Measurements from ENCODE around the gene CHST9.
"Not testable (repeated sequence)": the region's sequence is repeated elsewhere in the genome, so short reads cannot be mapped to it uniquely, and the experiment has no call there.

Gene CHST9

GRCh38 chr18:26993568-26993967 lies 191.5 kb downstream of the CHST9 start:
- no peak for DNase-seq

DNA sequence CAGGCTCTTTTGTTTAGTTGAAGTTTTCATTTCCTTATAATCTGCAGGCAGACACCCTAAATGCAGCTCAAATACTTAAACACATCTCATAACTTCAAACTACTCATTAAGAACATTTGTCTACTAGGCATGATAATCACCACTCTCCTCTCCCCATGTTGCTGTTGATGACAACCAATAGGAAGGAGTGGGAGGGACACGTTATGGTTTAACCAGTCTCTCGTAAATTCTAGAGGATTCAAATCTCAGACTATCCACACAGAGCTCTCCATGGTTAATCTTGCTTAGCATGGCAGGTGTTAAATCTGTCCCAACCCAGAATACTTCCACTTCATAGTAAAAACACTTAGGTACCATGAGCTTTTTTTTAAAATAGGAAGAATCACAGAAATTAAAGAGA lies 192.2 kb downstream of the CHST9 start:
- no peak for DNase-seq

DNA sequence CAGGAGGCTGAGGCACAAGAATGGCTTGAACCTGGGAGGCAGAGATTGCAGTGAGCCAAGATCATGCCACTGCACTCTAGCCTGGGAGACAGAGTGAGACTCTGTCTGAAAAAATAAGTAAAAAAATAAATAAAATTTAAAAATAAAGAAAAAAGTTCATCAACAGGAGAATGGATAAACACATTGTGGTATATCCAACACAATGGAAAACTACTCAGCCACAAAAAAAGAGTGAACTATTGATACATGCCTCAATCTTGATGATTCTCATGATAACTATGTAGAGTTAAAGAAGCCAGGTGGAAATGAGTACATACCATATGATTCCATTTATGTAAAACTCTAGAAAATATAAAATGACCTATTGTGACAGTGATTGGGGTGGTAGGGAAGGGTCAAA lies 195.3 kb downstream of the CHST9 start:
- DNase-seq: no peak

DNA sequence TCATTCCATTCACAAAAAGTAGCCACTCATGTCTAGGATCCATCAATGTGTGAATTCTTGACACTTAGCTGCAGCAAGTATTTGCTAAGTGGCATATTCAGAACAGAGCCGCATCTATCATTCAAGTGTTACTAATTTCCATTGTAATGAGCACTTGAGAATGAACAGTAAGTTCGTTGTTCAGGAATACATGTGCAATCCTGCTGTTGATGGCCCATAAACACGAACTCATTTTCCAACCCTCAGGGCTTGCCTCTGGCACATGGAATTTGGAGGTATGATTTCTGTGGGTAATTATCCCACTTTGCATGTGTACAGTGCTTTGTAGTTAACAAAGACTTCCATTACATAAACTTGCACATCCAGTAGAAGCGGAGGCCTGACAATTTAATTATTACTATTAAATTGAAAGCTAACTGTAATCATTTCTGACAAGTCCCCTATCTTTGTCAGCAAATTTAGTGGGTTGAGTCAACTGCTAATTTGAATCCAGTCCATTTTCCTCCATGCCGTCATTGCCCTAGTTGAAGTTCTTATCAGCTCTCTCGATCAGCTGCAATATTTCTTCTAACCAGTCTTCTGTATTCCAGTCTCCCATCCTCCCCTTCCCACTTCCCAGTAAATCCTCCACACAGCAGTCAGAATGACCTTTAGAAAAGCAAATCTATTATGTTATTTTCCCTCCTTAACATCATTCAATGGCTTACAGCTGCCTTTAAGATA lies 203.6 kb downstream of the CHST9 start:
- DNase-seq: no peak

DNA sequence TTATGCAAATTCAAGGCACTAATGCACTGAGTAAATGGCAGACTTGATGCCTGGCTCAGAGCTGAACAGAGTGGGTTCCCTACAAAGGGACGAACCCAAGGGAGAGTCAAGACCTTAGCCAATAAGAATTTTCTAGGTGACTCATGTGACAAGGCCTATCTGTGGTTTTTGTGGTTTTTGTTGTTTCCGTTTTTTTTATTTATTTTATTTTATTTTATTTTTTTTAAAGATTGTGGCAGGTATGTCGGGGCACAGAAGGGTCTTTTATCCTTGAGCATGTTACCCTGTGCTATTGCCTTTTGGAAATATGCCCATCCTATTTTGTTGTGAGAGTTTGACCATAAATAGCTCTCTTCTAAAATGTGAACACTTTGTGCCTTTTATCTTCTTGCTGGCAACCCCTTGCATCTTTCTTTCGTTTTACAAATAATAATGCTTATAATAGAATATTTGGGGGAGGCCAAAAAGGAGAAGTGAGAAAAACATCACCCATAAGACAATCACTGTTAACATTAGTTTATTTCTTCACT lies 206.2 kb downstream of the CHST9 start:
- no peak for DNase-seq

DNA sequence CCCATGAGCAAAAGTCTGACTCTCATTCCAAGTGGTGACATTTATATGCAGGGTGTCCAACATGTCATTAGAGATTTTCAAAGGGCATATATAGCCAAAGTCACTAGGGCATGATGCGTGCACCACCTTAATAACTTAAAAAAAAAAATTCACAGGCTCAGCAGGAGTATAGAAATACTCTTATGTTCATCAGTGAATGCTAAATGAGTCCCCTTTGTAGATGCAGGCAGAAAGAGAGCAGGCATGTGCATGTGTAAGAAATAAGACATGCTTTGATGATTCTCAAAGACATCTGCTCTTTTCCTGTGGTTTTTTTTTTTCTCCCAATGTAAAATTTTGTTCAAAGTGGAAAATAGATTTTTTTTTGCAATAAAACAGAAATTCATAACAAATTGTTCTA lies 207.3 kb downstream of the CHST9 start:
- no peak for DNase-seq

DNA sequence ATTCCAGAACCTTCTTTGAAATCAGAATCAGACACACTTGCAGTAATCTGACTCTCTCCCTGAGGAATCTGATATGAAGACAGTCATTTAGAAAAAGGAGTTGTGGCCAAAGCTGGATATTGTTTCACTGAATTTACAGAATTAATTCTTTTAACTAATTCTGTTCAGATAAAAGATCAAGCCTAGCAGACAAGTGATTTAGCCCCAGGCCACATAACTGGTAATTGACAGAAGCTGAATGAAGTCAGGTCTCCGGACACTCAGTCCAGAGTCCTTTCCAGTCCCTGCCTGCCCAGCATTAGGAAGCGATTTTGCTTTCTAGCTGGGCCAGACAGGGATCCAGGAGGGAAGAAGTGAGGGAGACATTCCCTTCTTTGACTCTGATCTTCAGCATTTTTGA lies 208.9 kb downstream of the CHST9 start:
- DNase-seq: no peak

GRCh38 chr18:26972549-26972948 lies 212.6 kb downstream of the CHST9 start:
- not testable (repeated sequence) for DNase-seq

- DNase-seq: no peak
Observed at GRCh38 chr18:26971409-26971808, 213.7 kb downstream of the CHST9 start.

GRCh38 chr18:26970637-26971036 lies 214.5 kb downstream of the CHST9 start:
- DNase-seq: no peak

DNA sequence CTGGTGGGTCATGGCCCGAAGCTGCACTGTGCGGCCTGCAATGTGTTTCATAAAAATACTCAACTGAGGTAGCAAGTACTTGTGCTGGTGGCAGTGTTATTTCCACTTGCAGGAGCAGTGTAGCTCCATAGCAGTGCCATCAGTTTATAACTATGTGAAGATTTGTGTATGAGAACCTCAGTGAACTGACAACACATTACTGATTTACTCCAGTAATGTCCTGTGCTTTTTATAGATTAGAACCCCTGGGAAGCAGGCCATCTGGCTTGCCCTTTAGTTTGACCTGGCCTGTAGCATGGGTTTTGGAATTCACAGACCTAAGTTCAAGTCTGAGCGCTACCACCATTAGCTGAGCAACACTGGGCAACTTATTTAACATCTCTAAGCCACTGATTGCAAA lies 219.9 kb downstream of the CHST9 start:
- DNase-seq: no peak

GRCh38 chr18:26963292-26963691 lies 221.8 kb downstream of the CHST9 start:
- DNase-seq: no peak

DNA sequence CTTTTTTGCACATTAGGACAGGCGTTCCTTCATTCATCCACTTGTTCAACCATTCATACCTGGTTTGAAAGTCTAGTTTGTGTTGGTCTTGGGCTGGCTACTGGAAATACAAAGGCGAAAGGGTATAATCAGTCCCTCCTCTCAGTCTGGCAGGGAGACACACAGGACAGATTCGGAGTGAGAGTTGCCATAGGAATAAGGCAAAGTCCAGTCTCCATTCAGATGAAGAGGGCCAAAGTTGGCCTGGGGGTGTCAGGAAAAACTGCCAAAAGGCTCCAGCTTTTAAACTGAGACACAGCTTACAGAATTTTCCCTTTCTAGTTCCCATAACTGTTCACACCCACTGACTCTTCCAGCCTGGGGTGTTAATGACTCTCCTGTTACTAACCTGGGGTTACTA lies 223.3 kb downstream of the CHST9 start:
- no peak for DNase-seq

GRCh38 chr18:26960911-26961310 lies 224.2 kb downstream of the CHST9 start:
- DNase-seq: no peak

GRCh38 chr18:26956863-26957262 lies 228.2 kb downstream of the CHST9 start:
- DNase-seq: no peak

DNA sequence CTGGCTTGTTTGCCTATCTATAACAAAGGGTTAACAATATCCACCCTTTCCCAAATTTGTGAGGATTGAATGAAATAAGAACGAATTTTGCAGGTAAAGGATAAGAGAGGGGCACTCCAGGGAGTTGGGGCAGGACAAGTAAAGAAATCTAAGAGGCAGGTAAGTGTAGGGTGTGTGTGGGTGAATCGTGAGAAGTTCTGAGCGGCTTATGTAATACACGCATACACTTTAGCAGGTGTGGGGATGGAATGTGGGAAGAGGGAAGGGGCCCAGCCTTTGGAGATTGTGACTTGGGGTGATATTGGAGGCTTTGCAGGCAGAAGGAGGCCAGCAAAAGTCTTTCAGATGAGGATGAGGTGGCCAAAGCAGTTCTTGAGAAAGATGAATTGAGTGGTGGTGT lies 236.4 kb downstream of the CHST9 start:
- DNase-seq: no peak

DNA sequence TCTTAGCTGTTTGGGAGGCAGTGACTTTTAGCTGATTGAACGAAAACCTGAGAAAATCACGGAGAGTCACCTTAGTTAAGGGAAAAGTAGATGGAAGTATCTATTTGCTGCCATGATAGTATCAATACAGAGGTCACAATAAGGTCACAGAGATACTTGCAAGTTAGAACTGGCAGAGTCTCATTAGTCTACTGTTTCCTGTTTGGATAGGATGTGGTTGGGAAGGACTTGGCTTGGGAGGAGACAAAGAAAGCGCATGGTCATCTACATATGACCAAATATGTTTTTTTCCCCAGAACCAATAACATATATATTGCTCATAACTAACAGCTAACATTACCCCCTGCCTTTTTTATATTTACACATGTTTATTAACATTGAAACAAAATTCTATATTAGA lies 241.2 kb downstream of the CHST9 start:
- DNase-seq: no peak

DNA sequence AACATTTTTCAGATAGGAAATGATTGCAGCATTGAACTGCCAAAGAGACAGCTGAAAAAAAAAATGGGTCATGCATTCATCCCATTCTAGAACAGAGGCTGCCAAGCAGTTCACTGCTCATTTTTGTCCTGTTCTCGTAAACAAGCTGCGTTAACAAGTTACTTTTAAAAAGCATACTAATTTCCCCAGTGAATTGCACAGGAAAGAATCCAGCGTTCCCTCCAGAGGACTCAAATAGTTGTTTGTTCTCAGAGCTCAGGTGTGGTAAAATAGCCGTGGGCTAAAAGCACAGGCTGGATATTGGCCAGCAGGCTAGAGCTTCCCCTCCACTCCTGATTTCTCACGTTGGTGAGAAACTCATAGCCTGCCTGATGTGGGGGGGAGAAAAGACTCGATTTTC lies 243.5 kb downstream of the CHST9 start:
- DNase-seq: no peak

GRCh38 chr18:26940744-26941398 lies 244.2 kb downstream of the CHST9 start:
- DNase-seq: no peak

GRCh38 chr18:26931659-26932058 lies 253.4 kb downstream of the CHST9 start:
- DNase-seq: no peak

DNA sequence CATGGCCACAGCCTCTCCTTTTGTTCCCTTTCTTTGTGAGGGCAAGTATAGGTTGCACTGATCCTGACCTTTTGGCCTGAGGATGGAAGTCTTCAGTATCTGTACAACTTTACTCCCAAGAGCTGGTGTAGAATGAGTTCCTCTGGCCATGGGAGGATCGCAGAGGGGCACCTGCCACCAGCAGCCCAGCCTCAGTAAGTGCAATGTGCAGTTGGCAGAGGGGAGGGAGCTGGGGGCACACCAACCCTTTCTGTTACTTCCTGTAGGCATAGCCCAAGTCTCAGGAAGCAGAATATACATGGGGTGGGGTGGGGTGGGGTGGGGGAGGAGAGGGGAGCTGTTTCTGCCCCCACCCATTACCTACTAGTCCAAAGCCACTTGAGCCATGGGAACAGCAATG lies 254.5 kb downstream of the CHST9 start:
- DNase-seq: no peak

DNA sequence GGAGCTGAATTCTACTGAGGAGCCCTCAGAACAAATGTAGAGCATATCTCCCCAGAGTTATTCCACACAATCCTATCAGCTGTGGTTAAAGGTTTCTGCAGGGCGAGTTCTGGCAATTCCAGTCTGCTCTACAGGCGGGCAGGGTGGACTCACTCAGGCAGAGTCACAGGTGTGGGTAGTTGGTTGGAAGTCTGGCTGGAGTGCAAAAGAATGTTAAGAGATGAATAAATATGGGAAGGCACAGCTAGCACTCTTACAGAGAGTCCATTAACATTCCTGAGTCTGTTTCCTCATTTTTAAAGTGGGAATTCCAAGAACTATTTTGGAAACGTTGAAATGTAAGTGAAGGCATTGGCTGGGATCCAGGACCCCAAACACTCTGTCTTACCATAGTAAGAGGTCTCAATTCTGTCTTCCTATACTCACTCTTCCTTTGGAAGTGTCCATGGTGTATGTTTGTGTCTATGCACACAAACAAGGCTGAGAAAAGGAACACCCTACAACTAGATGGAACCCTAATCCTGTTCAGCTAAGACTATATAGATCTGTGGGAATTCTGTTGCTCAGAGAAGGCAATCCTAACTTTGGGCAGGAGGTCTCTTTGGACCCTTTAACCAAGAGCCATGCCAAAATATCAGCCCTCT lies 256.3 kb downstream of the CHST9 start:
- no peak for DNase-seq

GRCh38 chr18:26927822-26928221 lies 257.3 kb downstream of the CHST9 start:
- DNase-seq: not testable (repeated sequence)

DNA sequence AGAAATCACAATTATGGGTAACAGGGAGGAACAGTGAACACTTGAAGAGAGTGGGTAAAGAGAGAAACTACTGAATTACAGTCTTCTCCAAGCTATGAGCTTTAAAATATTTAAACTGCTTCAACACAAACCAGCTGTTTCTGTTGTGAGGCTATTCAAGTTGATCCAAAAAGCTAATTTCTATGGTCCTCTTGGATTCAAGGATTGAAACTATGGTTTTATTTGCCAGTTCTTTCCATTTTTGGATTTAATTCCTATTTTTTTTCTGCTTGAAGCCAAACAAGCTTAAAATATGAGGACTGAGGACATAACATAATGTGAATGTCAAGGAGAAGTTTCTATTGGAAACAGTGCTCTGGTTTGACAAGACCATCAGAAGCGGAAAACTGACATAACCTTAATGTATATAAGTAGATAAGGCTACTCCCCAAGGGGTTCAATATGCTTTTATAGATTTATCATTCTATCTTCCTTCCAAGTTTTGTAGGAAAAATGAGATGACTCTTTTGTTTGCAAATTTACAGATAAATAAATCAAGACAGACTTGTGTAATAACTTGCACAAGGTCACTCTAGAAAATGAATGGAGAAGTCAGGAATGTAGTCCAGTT lies 258.9 kb downstream of the CHST9 start:
- no peak for DNase-seq
